HG02981 (cell line): ENCODE results near the gene VPS51.

Experiments
- ATAC-seq: cut with Tn5 transposase; IDR thresholded peaks from one replicate; pipeline ENCODE4 v1.9.1; 2021; ENCODE audit warnings: mild to moderate bottlenecking, moderate library complexity; ENCODE audit not compliant: unreplicated experiment

Gene VPS51

GRCh38 chr11:65071907-65072630, 23.9 kb upstream of the VPS51 start:
- ATAC-seq, result no peak

GRCh38 chr11:65072631-65072966, 23.4 kb upstream of the VPS51 start:
- ATAC-seq, result no peak

- no peak for ATAC-seq
These were observed 18.6 kb upstream of the VPS51 start for GRCh38 chr11:65077451-65077850.

GRCh38 chr11:65078151-65078550, 17.9 kb upstream of the VPS51 start:
- ATAC-seq, result no peak

- no peak for ATAC-seq
These were observed 17.1 kb upstream of the VPS51 start for GRCh38 chr11:65078786-65079342.

- no peak for ATAC-seq
These were observed 12.7 kb upstream of the VPS51 start for GRCh38 chr11:65083134-65083833.

- ATAC-seq, result peak; percentile 67
These were observed 12.0 kb upstream of the VPS51 start, which contains the start of the genes CDCA5 and ZFPL1 for GRCh38 chr11:65083834-65084597. Gene CDCA5, minus strand, starts transcription at chr11:65084040. Its CDS starts 62 bp downstream, at chr11:65083978. Gene ZFPL1, plus strand, starts transcription at chr11:65084222. Its CDS starts 477 bp downstream, at chr11:65084699.

GRCh38 chr11:65084598-65085375, 11.2 kb upstream of the VPS51 start:
- no peak for ATAC-seq

GRCh38 chr11:65085446-65085845, 10.6 kb upstream of the VPS51 start:
- no peak for ATAC-seq

GRCh38 chr11:65086809-65087208, 9.2 kb upstream of the VPS51 start:
- no peak for ATAC-seq

GRCh38 chr11:65087216-65087615, 8.8 kb upstream of the VPS51 start:
- no peak for ATAC-seq

- ATAC-seq, result no peak
These were observed 8.2 kb upstream of the VPS51 start for GRCh38 chr11:65087827-65088226.

- no peak for ATAC-seq
These were observed 6.4 kb upstream of the VPS51 start for GRCh38 chr11:65089621-65090020.

GRCh38 chr11:65090628-65091027, 5.4 kb upstream of the VPS51 start:
- no peak for ATAC-seq

- ATAC-seq, result no peak
These were observed 587 bp upstream of the VPS51 start for GRCh38 chr11:65095427-65095826.

- ATAC-seq, result no peak
These were observed 912 bp downstream of the VPS51 start for GRCh38 chr11:65096926-65097325.

- ATAC-seq, result no peak
These were observed 4.8 kb downstream of the VPS51 start for GRCh38 chr11:65100674-65101350.

- ATAC-seq, result no peak
These were observed 6.4 kb downstream of the VPS51 start for GRCh38 chr11:65102142-65103095.

GRCh38 chr11:65103476-65103875, 7.5 kb downstream of the VPS51 start:
- ATAC-seq, result no peak
